Brain microvascular endothelial cell (primary cell): Measurements from ENCODE around the gene SLC25A25.
A peak's percentile ranks its signal among the peaks of the same experiment; 100 is the strongest.

Source experiments
- DNase-seq: peaks from one replicate; pipeline ENCODE4 v3.0.0-alpha.2; 2020
- H3K27ac ChIP-seq: fragments of 250-450 bp; sonication (Bioruptor Pico); 2 replicates; pipeline ENCODE4 v1.5.1; 2020; ENCODE audit warnings: mild to moderate bottlenecking, moderate library complexity
- H3K27me3 ChIP-seq: fragments of 250-450 bp; sonication (Bioruptor Pico); replicated peaks from 2 replicates; pipeline ENCODE4 v1.5.1; 2020; ENCODE audit warnings: mild to moderate bottlenecking
- H3K36me3 ChIP-seq: fragments of 250-450 bp; sonication (Bioruptor Pico); replicated peaks from 2 replicates; pipeline ENCODE4 v1.5.1; 2020; ENCODE audit warnings: mild to moderate bottlenecking
- H3K4me3 ChIP-seq: 2 replicates; pipeline ENCODE4 v1.5.1; 2011; ENCODE audit warnings: low read depth, mild to moderate bottlenecking, control low read depth, low read length, moderate library complexity
- CTCF ChIP-seq: IDR thresholded peaks from 2 replicates; pipeline ENCODE4 v1.5.1; 2011; ENCODE audit warnings: low read depth, mild to moderate bottlenecking, moderate library complexity, low read length, control low read depth, inconsistent platforms; ENCODE audit errors: missing control alignments
- in situ Hi-C: cut with HindIII; loops from 2 replicates; pipeline ENCODE4 v1.10.0; 2017; ENCODE audit warnings: low sequenced_read_pairs, low pct_ligation_motif_present

SLC25A25 gene

GRCh38 chr9:128097543-128098296 lies 29.7 kb downstream of the SLC25A25 start:
- H3K36me3 ChIP-seq = peaks cover 22% of the 10 kb centered on the region

GRCh38 chr9:128098297-128099230 lies 30.5 kb downstream of the SLC25A25 start:
- Histone ChIP-seq H3K4me3 (peak overlapping the region; percentile 65), H3K27ac (peak overlapping the region; percentile 96), H3K27me3 (no peaks in the 10 kb centered on the region), H3K36me3 (peaks cover 31% of the 10 kb centered on the region)
- no peak for TF ChIP-seq CTCF
- in situ Hi-C loops = no loop called here
- peak; percentile 96 for DNase-seq

More at GRCh38 chr9:128097543-128098296, 29.7 kb downstream of the SLC25A25 start:
- TF ChIP-seq CTCF = no peak
- DNase-seq = no peak
- in situ Hi-C loops = no loop called here
- H3K27me3 ChIP-seq = no peaks in the 10 kb centered on the region
- peak overlapping the region; percentile 65 for H3K4me3 ChIP-seq
- H3K27ac ChIP-seq = peak overlapping the region; percentile 96

GRCh38 chr9:128099231-128099931 lies 31.3 kb downstream of the SLC25A25 start:
- Histone ChIP-seq H3K27ac (peak overlapping the region; percentile 96), H3K27me3 (no peaks in the 10 kb centered on the region), H3K36me3 (peaks cover 38% of the 10 kb centered on the region), H3K4me3 (peak overlapping the region; percentile 65)
- TF ChIP-seq CTCF = no peak
- DNase-seq = no peak
- in situ Hi-C loops = no loop called here

- Histone ChIP-seq H3K27ac (peak overlapping the region; percentile 96), H3K27me3 (no peaks in the 10 kb centered on the region), H3K36me3 (peaks cover 38% of the 10 kb centered on the region), H3K4me3 (peak overlapping the region; percentile 65)
- TF ChIP-seq CTCF = no peak
- in situ Hi-C loops = no loop called here
- no peak for DNase-seq
These were observed 32.0 kb downstream of the SLC25A25 start for GRCh38 chr9:128099932-128100491.

GRCh38 chr9:128100581-128100980 lies 32.5 kb downstream of the SLC25A25 start:
- no peak overlapping the region for H3K4me3 ChIP-seq
- in situ Hi-C loops = no loop called here
- no peak overlapping the region for H3K27ac ChIP-seq

More at GRCh38 chr9:128100581-128100980, 32.5 kb downstream of the SLC25A25 start:
- Histone ChIP-seq H3K27me3 (no peaks in the 10 kb centered on the region), H3K36me3 (peaks cover 42% of the 10 kb centered on the region)
- DNase-seq = no peak
- TF ChIP-seq CTCF = no peak
